IPS-18c (cell line): ENCODE data around the gene CCDC183.
A peak's percentile ranks its signal among the peaks of the same experiment; 100 is the strongest.
"Not testable (repeated sequence)": the region's sequence is repeated elsewhere in the genome, so short reads cannot be mapped to it uniquely, and the experiment has no call there.

Experiments
- H3K4me3 ChIP-seq: 2 replicates; pipeline ENCODE4 v1.7.0; 2013; ENCODE audit warnings: low read depth, mild to moderate bottlenecking, low read length, moderate library complexity; ENCODE audit not compliant: insufficient read depth
- H3K9me3 ChIP-seq: one replicate; pipeline ENCODE4 v1.6.1; 2013; ENCODE audit warnings: mild to moderate bottlenecking, low read length, moderate library complexity; ENCODE audit not compliant: control insufficient read depth, insufficient read depth

CCDC183 gene

GRCh38 chr9:136791516-136792276 lies 4.4 kb upstream of the CCDC183 start:
- Histone ChIP-seq H3K9me3 (no peaks in the 10 kb centered on the region), H3K4me3 (peak overlapping the region; percentile 92)

- no peak overlapping the region for H3K4me3 ChIP-seq
Measured at GRCh38 chr9:136792321-136793085, 3.6 kb upstream of the CCDC183 start.

GRCh38 chr9:136793086-136793946 lies 2.8 kb upstream of the CCDC183 start:
- H3K4me3 ChIP-seq, result no peak overlapping the region
- no peaks in the 10 kb centered on the region for H3K9me3 ChIP-seq

More at GRCh38 chr9:136792321-136793085, 3.6 kb upstream of the CCDC183 start:
- H3K9me3 ChIP-seq, result no peaks in the 10 kb centered on the region

GRCh38 chr9:136794281-136794999 lies 1.7 kb upstream of the CCDC183 start:
- no peaks in the 10 kb centered on the region for H3K9me3 ChIP-seq
- H3K4me3 ChIP-seq, result no peak overlapping the region

GRCh38 chr9:136795000-136795348 lies 1.2 kb upstream of the CCDC183 start:
- Histone ChIP-seq H3K4me3 (no peak overlapping the region), H3K9me3 (no peaks in the 10 kb centered on the region)

- not testable (repeated sequence) for H3K9me3 ChIP-seq, H3K4me3 ChIP-seq
Measured at GRCh38 chr9:136796775-136797347, 723 bp downstream of the CCDC183 start.

GRCh38 chr9:136798708-136799078 lies 2.6 kb downstream of the CCDC183 start:
- Histone ChIP-seq H3K9me3 (no peaks in the 10 kb centered on the region), H3K4me3 (no peak overlapping the region; the same call in 1 of the 2 replicates)

GRCh38 chr9:136799079-136799853 lies 3.1 kb downstream of the CCDC183 start:
- Histone ChIP-seq H3K9me3 (no peaks in the 10 kb centered on the region), H3K4me3 (peak overlapping the region; percentile 58)

- no peaks in the 10 kb centered on the region for H3K9me3 ChIP-seq
- H3K4me3 ChIP-seq, result peak overlapping the region; percentile 61
Measured at GRCh38 chr9:136799854-136800657, 3.9 kb downstream of the CCDC183 start.

GRCh38 chr9:136802321-136802720 lies 6.2 kb downstream of the CCDC183 start:
- Histone ChIP-seq H3K4me3 (no peak overlapping the region), H3K9me3 (no peaks in the 10 kb centered on the region)

- H3K9me3 ChIP-seq, H3K4me3 ChIP-seq: not testable (repeated sequence)
Measured at GRCh38 chr9:136803009-136803550, 6.9 kb downstream of the CCDC183 start.

GRCh38 chr9:136803551-136804508 lies 7.7 kb downstream of the CCDC183 start:
- no peak overlapping the region for H3K4me3 ChIP-seq
- no peaks in the 10 kb centered on the region for H3K9me3 ChIP-seq

- H3K9me3 ChIP-seq, result no peaks in the 10 kb centered on the region
- no peak overlapping the region for H3K4me3 ChIP-seq
Measured at GRCh38 chr9:136804509-136805206, 8.5 kb downstream of the CCDC183 start.
